Neural progenitor cell (in vitro differentiated cells): ENCODE data around the gene SCAP. TPM values are rescaled to one million over a fixed set of nuclear protein-coding genes. Genes with fewer than 3 reads are reported as not detected.

Experiments
- DNase-seq: peaks from one replicate; pipeline ENCODE4 v3.0.0-alpha.2; 2016; ENCODE audit warnings: low spot score
- H2AFZ ChIP-seq: fragments of 200-600 bp; sonication (generic); replicated peaks from 2 replicates; pipeline ENCODE4 v1.6.1; 2016; ENCODE audit warnings: antibody characterized with exemption
- H3F3A ChIP-seq: fragments of 200-600 bp; sonication (generic); 2 replicates; pipeline ENCODE4 v1.6.1; 2016; ENCODE audit warnings: antibody characterized with exemption, low read depth
- H3K27ac ChIP-seq: fragments of 200-600 bp; sonication (generic); 2 replicates; pipeline ENCODE4 v1.5.1; 2016; ENCODE audit warnings: mild to moderate bottlenecking
- H3K27me3 ChIP-seq: fragments of 200-600 bp; sonication (generic); 2 replicates; pipeline ENCODE4 v1.6.1; 2016; ENCODE audit warnings: mild to moderate bottlenecking, moderate library complexity
- H3K36me3 ChIP-seq: fragments of 200-600 bp; sonication (generic); 2 replicates; pipeline ENCODE4 v1.5.1; 2016
- H3K4me1 ChIP-seq: fragments of 200-600 bp; sonication (generic); 2 replicates; pipeline ENCODE4 v1.6.1; 2016; ENCODE audit warnings: mixed run types
- H3K4me2 ChIP-seq: fragments of 200-600 bp; sonication (generic); 2 replicates; pipeline ENCODE4 v1.6.1; 2016
- H3K4me3 ChIP-seq: fragments of 200-600 bp; sonication (generic); 2 replicates; pipeline ENCODE4 v1.5.1; 2016
- H3K79me2 ChIP-seq: fragments of 200-600 bp; sonication (generic); 2 replicates; pipeline ENCODE4 v1.6.1; 2016; ENCODE audit warnings: low read depth
- H3K9ac ChIP-seq: fragments of 200-600 bp; sonication (generic); 2 replicates; pipeline ENCODE4 v1.6.1; 2016
- H3K9me3 ChIP-seq: fragments of 200-600 bp; sonication (generic); 2 replicates; pipeline ENCODE4 v1.5.1; 2016; ENCODE audit warnings: low read depth
- H4K20me1 ChIP-seq: fragments of 200-600 bp; sonication (generic); 2 replicates; pipeline ENCODE4 v1.6.1; 2016; ENCODE audit warnings: low read depth
- H3K27ac Mint-ChIP-seq: 3 replicates; pipeline ENCODE4 v1.8.0; 2021; ENCODE audit warnings: mixed read lengths
- H3K27me3 Mint-ChIP-seq: 2 replicates; pipeline ENCODE4 v1.8.0; 2022; ENCODE audit warnings: low read depth, mild to moderate bottlenecking, inconsistent platforms, moderate library complexity, mixed read lengths; ENCODE audit not compliant: insufficient read depth
- H3K36me3 Mint-ChIP-seq: 3 replicates; pipeline ENCODE4 v1.8.0; 2021; ENCODE audit warnings: mixed read lengths
- H3K4me1 Mint-ChIP-seq: 3 replicates; pipeline ENCODE4 v1.8.0; 2021; ENCODE audit warnings: mixed read lengths
- H3K4me3 Mint-ChIP-seq: 3 replicates; pipeline ENCODE4 v1.8.0; 2021; ENCODE audit warnings: mild to moderate bottlenecking, moderate library complexity, mixed read lengths
- H3K9me3 Mint-ChIP-seq: 3 replicates; pipeline ENCODE4 v1.8.0; 2020; ENCODE audit warnings: mixed read lengths
- EZH2 ChIP-seq: fragments of 200-600 bp; sonication (generic); IDR thresholded peaks from 2 replicates; pipeline ENCODE4 v1.6.1; 2017; ENCODE audit warnings: antibody characterized with exemption, mild to moderate bottlenecking, moderate library complexity
- EZH2phosphoT487 ChIP-seq: fragments of 200-600 bp; sonication (generic); IDR thresholded peaks from 2 replicates; pipeline ENCODE4 v1.6.1; 2017; ENCODE audit warnings: antibody characterized with exemption
- total RNA-seq: library from RNA; depleted of rRNA; stranded (reverse); fragments of >200 nt; gene quantifications from 2 replicates; pipeline ENCODE4 v1.2.3, GENCODE V29; 2015; ENCODE audit warnings: low replicate concordance
- TF ChIP-seq, protein P1 (sequence below): fragments of 200-600 bp; sonication (generic); IDR thresholded peaks from 2 replicates; pipeline ENCODE4 v1.5.1; 2017; ENCODE audit warnings: antibody characterized with exemption, mild to moderate bottlenecking

The SCAP gene
- total RNA-seq, 1 donor from 2014 or later: 33.0 TPM

GRCh38 chr3:47479826-47480160 is 4.1 kb upstream of the SCAP start:
- no peak overlapping the region for H3K9ac ChIP-seq
- no peak overlapping the region for H3K4me3 ChIP-seq
- H3K79me2 ChIP-seq: peaks cover 7% of the 10 kb centered on the region
- H3K27me3 Mint-ChIP-seq: peaks cover 5% of the 10 kb centered on the region
- H3K4me1 ChIP-seq: peaks cover 9% of the 10 kb centered on the region
- H2AFZ ChIP-seq: no peak overlapping the region
- TF ChIP-seq EZH2phosphoT487 (no peak), EZH2 (no peak)
- TF ChIP-seq, protein P1, sequence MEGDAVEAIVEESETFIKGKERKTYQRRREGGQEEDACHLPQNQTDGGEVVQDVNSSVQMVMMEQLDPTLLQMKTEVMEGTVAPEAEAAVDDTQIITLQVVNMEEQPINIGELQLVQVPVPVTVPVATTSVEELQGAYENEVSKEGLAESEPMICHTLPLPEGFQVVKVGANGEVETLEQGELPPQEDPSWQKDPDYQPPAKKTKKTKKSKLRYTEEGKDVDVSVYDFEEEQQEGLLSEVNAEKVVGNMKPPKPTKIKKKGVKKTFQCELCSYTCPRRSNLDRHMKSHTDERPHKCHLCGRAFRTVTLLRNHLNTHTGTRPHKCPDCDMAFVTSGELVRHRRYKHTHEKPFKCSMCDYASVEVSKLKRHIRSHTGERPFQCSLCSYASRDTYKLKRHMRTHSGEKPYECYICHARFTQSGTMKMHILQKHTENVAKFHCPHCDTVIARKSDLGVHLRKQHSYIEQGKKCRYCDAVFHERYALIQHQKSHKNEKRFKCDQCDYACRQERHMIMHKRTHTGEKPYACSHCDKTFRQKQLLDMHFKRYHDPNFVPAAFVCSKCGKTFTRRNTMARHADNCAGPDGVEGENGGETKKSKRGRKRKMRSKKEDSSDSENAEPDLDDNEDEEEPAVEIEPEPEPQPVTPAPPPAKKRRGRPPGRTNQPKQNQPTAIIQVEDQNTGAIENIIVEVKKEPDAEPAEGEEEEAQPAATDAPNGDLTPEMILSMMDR: no peak
- H3K27ac Mint-ChIP-seq: no peak overlapping the region
- H3F3A ChIP-seq: peaks cover 42% of the 10 kb centered on the region
- no peaks in the 10 kb centered on the region for H3K27me3 ChIP-seq
- H3K36me3 Mint-ChIP-seq: no peaks in the 10 kb centered on the region
- H3K4me1 Mint-ChIP-seq: peaks cover 21% of the 10 kb centered on the region
- no peaks in the 10 kb centered on the region for H3K36me3 ChIP-seq
- no peak for DNase-seq
- no peak overlapping the region for H3K27ac ChIP-seq
- no peaks in the 10 kb centered on the region for H3K9me3 Mint-ChIP-seq
- no peak overlapping the region for H3K4me3 Mint-ChIP-seq
- no peak overlapping the region for H3K4me2 ChIP-seq
- peaks cover 6% of the 10 kb centered on the region for H4K20me1 ChIP-seq
- no peaks in the 10 kb centered on the region for H3K9me3 ChIP-seq

GRCh38 chr3:47478022-47478421 is 2.3 kb upstream of the SCAP start:
- peaks cover 33% of the 10 kb centered on the region for H3K4me1 Mint-ChIP-seq
- no peaks in the 10 kb centered on the region for H3K9me3 Mint-ChIP-seq
- H3F3A ChIP-seq: peaks cover 44% of the 10 kb centered on the region
- H3K27ac ChIP-seq: no peak overlapping the region
- no peak overlapping the region for H3K9ac ChIP-seq
- peaks cover 25% of the 10 kb centered on the region for H3K79me2 ChIP-seq
- DNase-seq: no peak
- no peak for TF ChIP-seq EZH2
- TF ChIP-seq EZH2phosphoT487: no peak
- TF ChIP-seq, protein P1: no peak
- no peaks in the 10 kb centered on the region for H3K36me3 ChIP-seq
- peaks cover 5% of the 10 kb centered on the region for H3K27me3 Mint-ChIP-seq
- no peak overlapping the region for H3K4me2 ChIP-seq
- H3K27me3 ChIP-seq: no peaks in the 10 kb centered on the region
- H3K4me1 ChIP-seq: peaks cover 16% of the 10 kb centered on the region
- no peak overlapping the region for H3K4me3 Mint-ChIP-seq
- H2AFZ ChIP-seq: no peak overlapping the region
- H3K36me3 Mint-ChIP-seq: peaks cover under 1% of the 10 kb centered on the region
- H3K27ac Mint-ChIP-seq: no peak overlapping the region
- H4K20me1 ChIP-seq: peaks cover 22% of the 10 kb centered on the region
- H3K9me3 ChIP-seq: no peaks in the 10 kb centered on the region
- no peak overlapping the region for H3K4me3 ChIP-seq

GRCh38 chr3:47476644-47477199 is 981 bp upstream of the SCAP start:
- no peak overlapping the region for H3K27ac ChIP-seq

More at GRCh38 chr3:47476644-47477199, 981 bp upstream of the SCAP start:
- no peak for DNase-seq
- peak overlapping the region; percentile 47 for H3K4me2 ChIP-seq
- Mint-ChIP-seq H3K4me3 (peak overlapping the region; percentile 89), H3K9me3 (peaks cover 2% of the 10 kb centered on the region), H3K27ac (peak overlapping the region; percentile 10), H3K4me1 (peaks cover 25% of the 10 kb centered on the region), H3K36me3 (peaks cover 4% of the 10 kb centered on the region), H3K27me3 (peaks cover 5% of the 10 kb centered on the region)
- H3K36me3 ChIP-seq: no peaks in the 10 kb centered on the region
- H2AFZ ChIP-seq: no peak overlapping the region
- H3K4me1 ChIP-seq: peaks cover 10% of the 10 kb centered on the region
- H3K9ac ChIP-seq: no peak overlapping the region
- TF ChIP-seq, protein P1: no peak
- TF ChIP-seq EZH2phosphoT487 (no peak), EZH2 (no peak)
- peak overlapping the region; percentile 91 for H3K4me3 ChIP-seq
- H3K9me3 ChIP-seq: no peaks in the 10 kb centered on the region
- H3K27me3 ChIP-seq: no peaks in the 10 kb centered on the region
- peaks cover 37% of the 10 kb centered on the region for H3K79me2 ChIP-seq
- peaks cover 35% of the 10 kb centered on the region for H3F3A ChIP-seq
- H4K20me1 ChIP-seq: peaks cover 23% of the 10 kb centered on the region
